ENCODE data around the gene RAB3D.

RAB3D gene

GRCh38 chr19:11365557-11366117, 26.2 kb upstream of the RAB3D start:
- POLR2A ChIA-PET = interaction anchor here (0.6 kb wide), 1 partner anchor 43 kb away, joined by 3 read pairs; no protein-coding TSS in a partner anchor
- H3K9me3 ChIP-seq (ENCODE audit: control extremely low read depth in 1 of 5, control insufficient read depth in 4 of 5, insufficient read depth in 2 of 5, low read depth in 1 of 5, low read length in 4 of 5) = no peaks in the 10 kb centered on the region
- H3K4me3 ChIP-seq (ENCODE audit: control insufficient read depth in 1 of 7, extremely low read depth in 1 of 7, insufficient read depth in 4 of 7, low read depth in 2 of 7, low read length in 6 of 7) = no peak overlapping the region
- H3K27ac ChIP-seq (ENCODE audit: insufficient read depth in 1 of 2, low read depth in 1 of 2, low read length in 2 of 2, poor library complexity in 1 of 2, severe bottlenecking in 2 of 2) = no peak overlapping the region
- H3K4me1 ChIP-seq (ENCODE audit: control extremely low read depth in 1 of 4, control insufficient read depth in 4 of 4, insufficient read depth in 4 of 4, low read length in 3 of 4) = no peaks in the 10 kb centered on the region
- H3K27me3 ChIP-seq (replicated peaks in 2 of 5; ENCODE audit: control insufficient read depth in 4 of 5, insufficient read depth in 5 of 5, low read length in 4 of 5) = no peaks in the 10 kb centered on the region
- DNase-seq = no peak
- CTCF ChIA-PET = interaction anchor here (1.3 kb wide), 1 partner anchor 9 kb away, joined by 3 read pairs; the partner anchor contains the start of gene SWSAP1
- WGBS (ENCODE audit: insufficient coverage) = 100% methylated on average over 1 of the region's 7 CpGs
- H3K36me3 ChIP-seq (ENCODE audit: control insufficient read depth in 4 of 4, insufficient read depth in 4 of 4, low read length in 3 of 4) = peaks cover 0 to 47% (median 13%) of the 10 kb centered on the region in 4 experiments

- no peak for DNase-seq
- no peak overlapping the region for H3K27ac ChIP-seq (ENCODE audit: insufficient read depth in 1 of 2, low read depth in 1 of 2, low read length in 2 of 2, poor library complexity in 1 of 2, severe bottlenecking in 2 of 2)
- peaks cover 0 to 46% (median 13%) of the 10 kb centered on the region in 4 experiments for H3K36me3 ChIP-seq (ENCODE audit: control insufficient read depth in 4 of 4, insufficient read depth in 4 of 4, low read length in 3 of 4)
- WGBS (ENCODE audit: insufficient coverage) = 100% methylated on average over 1 of the region's 5 CpGs
- H3K9me3 ChIP-seq (ENCODE audit: control extremely low read depth in 1 of 5, control insufficient read depth in 4 of 5, insufficient read depth in 2 of 5, low read depth in 1 of 5, low read length in 4 of 5) = no peaks in the 10 kb centered on the region
- POLR2A ChIA-PET = no interaction called here
- H3K4me3 ChIP-seq (ENCODE audit: control insufficient read depth in 1 of 7, extremely low read depth in 1 of 7, insufficient read depth in 4 of 7, low read depth in 2 of 7, low read length in 6 of 7) = no peak overlapping the region
- no peaks in the 10 kb centered on the region for H3K4me1 ChIP-seq (ENCODE audit: control extremely low read depth in 1 of 4, control insufficient read depth in 4 of 4, insufficient read depth in 4 of 4, low read length in 3 of 4)
- no peaks in the 10 kb centered on the region for H3K27me3 ChIP-seq (replicated peaks in 2 of 5; ENCODE audit: control insufficient read depth in 4 of 5, insufficient read depth in 5 of 5, low read length in 4 of 5)
- CTCF ChIA-PET = no interaction called here
Observed at GRCh38 chr19:11364935-11365334, 25.5 kb upstream of the RAB3D start.

DNA sequence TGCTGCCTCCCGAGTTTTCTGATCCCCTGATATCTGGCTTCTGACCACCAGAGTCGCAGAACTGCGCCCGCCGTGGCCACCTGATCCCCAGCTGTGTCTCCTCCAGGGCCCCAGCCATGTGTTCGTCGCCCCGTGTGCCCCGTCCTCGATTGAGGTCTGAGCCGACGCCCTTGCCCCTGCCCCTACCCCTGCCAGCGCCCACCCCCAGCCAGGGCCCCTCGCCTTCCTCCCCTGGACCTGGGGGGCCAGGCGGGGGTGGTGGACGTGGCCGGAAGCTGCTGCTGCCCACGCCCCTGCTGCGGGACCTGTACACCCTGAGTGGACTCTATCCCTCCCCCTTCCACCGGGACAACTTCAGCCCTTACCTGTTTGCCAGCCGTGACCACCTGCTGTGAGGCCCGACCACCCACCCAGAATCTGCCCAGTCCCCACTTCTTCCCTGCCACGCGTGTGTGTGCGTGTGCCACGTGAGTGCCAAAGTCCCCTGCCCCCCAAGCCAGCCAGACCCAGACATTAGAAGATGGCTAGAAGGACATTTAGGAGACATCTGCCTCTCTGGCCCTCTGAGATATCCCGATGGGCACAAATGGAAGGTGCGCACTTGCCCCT, 24.9 kb upstream of the RAB3D start:
- Histone ChIP-seq H3K4me1 (ENCODE audit: control extremely low read depth in 1 of 4, control insufficient read depth in 4 of 4, insufficient read depth in 4 of 4, low read length in 3 of 4) (no peaks in the 10 kb centered on the region), H3K4me3 (ENCODE audit: control insufficient read depth in 1 of 7, extremely low read depth in 1 of 7, insufficient read depth in 4 of 7, low read depth in 2 of 7, low read length in 6 of 7) (no peak overlapping the region), H3K36me3 (ENCODE audit: control insufficient read depth in 4 of 4, insufficient read depth in 4 of 4, low read length in 3 of 4) (peaks cover 0 to 43% (median 11%) of the 10 kb centered on the region in 4 experiments), H3K9me3 (ENCODE audit: control extremely low read depth in 1 of 5, control insufficient read depth in 4 of 5, insufficient read depth in 2 of 5, low read depth in 1 of 5, low read length in 4 of 5) (no peaks in the 10 kb centered on the region), H3K27ac (ENCODE audit: insufficient read depth in 1 of 2, low read depth in 1 of 2, low read length in 2 of 2, poor library complexity in 1 of 2, severe bottlenecking in 2 of 2) (no peak overlapping the region), H3K27me3 (replicated peaks in 2 of 5; ENCODE audit: control insufficient read depth in 4 of 5, insufficient read depth in 5 of 5, low read length in 4 of 5) (no peaks in the 10 kb centered on the region)
- ChIA-PET CTCF (no interaction called here), POLR2A (no interaction called here)
- WGBS (ENCODE audit: insufficient coverage) = 96% methylated on average over 24 of the region's 28 CpGs
- no peak for DNase-seq

DNA sequence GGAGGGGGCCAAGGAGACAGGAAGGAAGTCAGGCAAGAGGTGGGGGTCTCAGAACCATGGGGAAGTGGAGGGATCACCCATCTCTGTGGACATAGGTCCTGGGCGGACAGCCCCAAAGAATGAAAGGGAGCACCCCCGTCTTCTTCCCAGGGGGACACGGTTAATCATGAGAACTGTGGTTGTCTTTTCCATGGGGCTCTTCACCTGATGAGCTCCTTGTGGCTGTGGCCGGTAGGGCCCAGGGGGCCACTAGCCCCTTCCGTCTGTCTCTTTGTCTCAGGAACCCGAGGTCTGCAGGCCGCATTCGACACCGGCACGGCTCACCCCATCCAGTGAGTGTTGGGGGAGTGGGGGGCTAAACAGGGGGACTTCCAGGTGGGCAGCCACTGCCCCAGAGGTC, 24.4 kb upstream of the RAB3D start:
- Histone ChIP-seq H3K9me3 (ENCODE audit: control extremely low read depth in 1 of 5, control insufficient read depth in 4 of 5, insufficient read depth in 2 of 5, low read depth in 1 of 5, low read length in 4 of 5) (no peaks in the 10 kb centered on the region), H3K27ac (ENCODE audit: insufficient read depth in 1 of 2, low read depth in 1 of 2, low read length in 2 of 2, poor library complexity in 1 of 2, severe bottlenecking in 2 of 2) (no peak overlapping the region), H3K27me3 (replicated peaks in 2 of 5; ENCODE audit: control insufficient read depth in 4 of 5, insufficient read depth in 5 of 5, low read length in 4 of 5) (no peaks in the 10 kb centered on the region), H3K36me3 (ENCODE audit: control insufficient read depth in 4 of 4, insufficient read depth in 4 of 4, low read length in 3 of 4) (peaks cover 0 to 41% (median 7%) of the 10 kb centered on the region in 4 experiments), H3K4me3 (ENCODE audit: control insufficient read depth in 1 of 7, extremely low read depth in 1 of 7, insufficient read depth in 4 of 7, low read depth in 2 of 7, low read length in 6 of 7) (no peak overlapping the region), H3K4me1 (ENCODE audit: control extremely low read depth in 1 of 4, control insufficient read depth in 4 of 4, insufficient read depth in 4 of 4, low read length in 3 of 4) (no peaks in the 10 kb centered on the region)
- no peak for DNase-seq
- ChIA-PET POLR2A (no interaction called here), CTCF (interaction anchor here (1.0 kb wide), 1 partner anchor 20 kb away, joined by 3 read pairs; the partner anchor contains the start of gene EPOR)
- WGBS (ENCODE audit: insufficient coverage) = 95% methylated on average over 8 of the region's 10 CpGs

- CTCF ChIA-PET = interaction anchor here (0.9 to 1.5 kb wide), 4 partner anchors 12 to 68 kb away, joined by 3 to 4 read pairs (median 3); partner anchors contain the start of genes RAB3D and SWSAP1
Observed at GRCh38 chr19:11361771-11362731, 22.6 kb upstream of the RAB3D start.

GRCh38 chr19:11361037-11361770, 21.7 kb upstream of the RAB3D start:
- no peak for DNase-seq
- Histone ChIP-seq H3K4me3 (ENCODE audit: control insufficient read depth in 1 of 7, extremely low read depth in 1 of 7, insufficient read depth in 4 of 7, low read depth in 2 of 7, low read length in 6 of 7) (no peak overlapping the region), H3K27ac (ENCODE audit: insufficient read depth in 1 of 2, low read depth in 1 of 2, low read length in 2 of 2, poor library complexity in 1 of 2, severe bottlenecking in 2 of 2) (no peak overlapping the region), H3K27me3 (replicated peaks in 2 of 5; ENCODE audit: control insufficient read depth in 4 of 5, insufficient read depth in 5 of 5, low read length in 4 of 5) (no peaks in the 10 kb centered on the region), H3K9me3 (ENCODE audit: control extremely low read depth in 1 of 5, control insufficient read depth in 4 of 5, insufficient read depth in 2 of 5, low read depth in 1 of 5, low read length in 4 of 5) (no peaks in the 10 kb centered on the region), H3K36me3 (ENCODE audit: control insufficient read depth in 4 of 4, insufficient read depth in 4 of 4, low read length in 3 of 4) (peaks cover 0 to 32% (median 6%) of the 10 kb centered on the region in 4 experiments), H3K4me1 (ENCODE audit: control extremely low read depth in 1 of 4, control insufficient read depth in 4 of 4, insufficient read depth in 4 of 4, low read length in 3 of 4) (peaks cover 0 to 11% (median 2%) of the 10 kb centered on the region in 4 experiments)
- ChIA-PET POLR2A (interaction anchor here (1.1 kb wide), 1 partner anchor 13 kb away, joined by 3 read pairs; the partner anchor contains the start of gene SWSAP1), CTCF (interaction anchor here (1.0 to 1.8 kb wide), 4 partner anchors 13 to 22 kb away, joined by 3 to 5 read pairs (median 4); partner anchors contain the start of genes RAB3D and SWSAP1)
- WGBS (ENCODE audit: insufficient coverage) = 94% methylated on average over 41 of the region's 43 CpGs

More at GRCh38 chr19:11361771-11362731, 22.6 kb upstream of the RAB3D start:
- WGBS (ENCODE audit: insufficient coverage) = 97% methylated on average over 31 of the region's 35 CpGs
- no peaks in the 10 kb centered on the region for H3K9me3 ChIP-seq (ENCODE audit: control extremely low read depth in 1 of 5, control insufficient read depth in 4 of 5, insufficient read depth in 2 of 5, low read depth in 1 of 5, low read length in 4 of 5)
- H3K27ac ChIP-seq (ENCODE audit: insufficient read depth in 1 of 2, low read depth in 1 of 2, low read length in 2 of 2, poor library complexity in 1 of 2, severe bottlenecking in 2 of 2) = no peak overlapping the region
- H3K4me3 ChIP-seq (ENCODE audit: control insufficient read depth in 1 of 7, extremely low read depth in 1 of 7, insufficient read depth in 4 of 7, low read depth in 2 of 7, low read length in 6 of 7) = no peak overlapping the region
- no peak for DNase-seq
- peaks cover 0 to 32% (median 6%) of the 10 kb centered on the region in 4 experiments for H3K36me3 ChIP-seq (ENCODE audit: control insufficient read depth in 4 of 4, insufficient read depth in 4 of 4, low read length in 3 of 4)
- peaks cover 0 to 2% (median 0%) of the 10 kb centered on the region in 4 experiments for H3K4me1 ChIP-seq (ENCODE audit: control extremely low read depth in 1 of 4, control insufficient read depth in 4 of 4, insufficient read depth in 4 of 4, low read length in 3 of 4)
- POLR2A ChIA-PET = interaction anchor here (1.1 kb wide), 1 partner anchor 12 kb away, joined by 3 read pairs; the partner anchor contains the start of gene SWSAP1
- H3K27me3 ChIP-seq (replicated peaks in 2 of 5; ENCODE audit: control insufficient read depth in 4 of 5, insufficient read depth in 5 of 5, low read length in 4 of 5) = no peaks in the 10 kb centered on the region
